GM21515 (cell line): ENCODE results near the gene ZNF778.

Experiments
- ATAC-seq: cut with Tn5 transposase; IDR thresholded peaks from one replicate; pipeline ENCODE4 v1.9.1; 2021; ENCODE audit not compliant: unreplicated experiment

Gene ZNF778

DNA sequence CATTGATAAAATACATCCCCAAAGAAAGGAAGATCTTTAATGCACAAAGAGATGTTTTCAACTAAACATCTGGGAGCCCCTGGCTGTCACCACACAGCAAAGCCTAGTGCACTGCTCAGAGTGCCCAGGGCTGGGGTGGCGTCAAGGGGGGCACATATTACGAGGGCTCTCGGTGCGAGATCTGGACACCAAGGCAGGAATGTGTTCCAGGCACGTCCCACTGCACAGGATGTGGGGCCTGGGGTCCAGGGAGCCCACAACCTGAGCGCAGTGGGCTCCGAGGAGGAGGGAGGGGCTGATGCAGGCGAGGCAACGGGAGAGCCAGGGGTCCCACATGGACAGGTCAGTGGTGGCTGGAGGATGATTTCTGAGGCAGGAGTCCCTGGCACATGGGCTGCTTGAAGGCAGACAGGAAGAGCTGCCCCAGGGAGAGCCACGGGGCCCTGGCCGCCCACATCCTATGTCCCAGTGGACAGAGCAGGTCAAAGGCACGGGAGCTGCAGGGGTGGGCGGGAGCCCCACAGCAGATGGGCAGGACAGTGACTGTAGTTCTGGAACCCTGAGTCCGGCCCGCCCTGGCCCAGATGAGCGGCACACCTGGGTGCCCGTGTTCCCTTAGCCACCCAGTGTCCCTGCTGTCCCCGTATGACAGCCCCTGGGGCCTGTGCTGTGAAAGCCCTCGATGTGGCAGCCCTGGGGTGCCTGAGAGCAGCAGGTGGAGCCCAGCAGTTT, 56.4 kb downstream of the ZNF778 start:
- no peak for ATAC-seq

DNA sequence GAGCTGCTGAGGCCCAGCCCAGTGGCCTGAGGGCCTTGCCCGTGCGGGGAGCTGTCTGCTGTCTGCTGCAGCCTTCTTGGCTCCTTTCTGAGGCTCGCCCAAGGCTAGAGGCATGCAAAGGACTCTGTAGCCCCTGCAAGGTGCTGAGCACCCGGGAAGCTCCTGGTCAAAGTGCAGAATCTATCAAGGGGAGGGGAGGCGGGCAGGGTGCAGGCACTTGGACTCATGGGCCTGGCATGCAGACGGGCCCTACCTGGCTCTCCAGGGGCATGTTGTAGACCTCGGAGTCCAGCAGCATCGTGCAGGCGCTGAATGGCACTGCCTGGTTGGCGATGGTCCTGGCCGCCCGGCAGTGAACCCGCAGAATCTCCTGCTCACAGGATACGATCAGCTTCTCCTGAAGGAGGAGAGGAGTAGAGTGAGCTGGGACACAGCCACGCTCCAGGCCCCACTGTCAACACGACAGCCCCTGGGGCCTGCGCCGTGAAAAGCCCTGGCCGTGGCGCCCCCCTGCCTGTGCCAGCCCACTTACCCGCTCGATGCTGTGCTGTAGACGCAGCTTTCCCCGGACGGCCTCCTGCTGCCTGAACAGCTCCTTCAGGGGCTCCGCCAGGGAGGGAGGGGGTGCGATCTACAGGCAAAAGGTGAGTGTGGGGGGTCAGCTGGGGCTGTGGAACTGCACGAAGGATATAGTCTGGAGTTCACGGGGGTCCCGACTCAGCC, 57.2 kb downstream of the ZNF778 start:
- ATAC-seq, result no peak

DNA sequence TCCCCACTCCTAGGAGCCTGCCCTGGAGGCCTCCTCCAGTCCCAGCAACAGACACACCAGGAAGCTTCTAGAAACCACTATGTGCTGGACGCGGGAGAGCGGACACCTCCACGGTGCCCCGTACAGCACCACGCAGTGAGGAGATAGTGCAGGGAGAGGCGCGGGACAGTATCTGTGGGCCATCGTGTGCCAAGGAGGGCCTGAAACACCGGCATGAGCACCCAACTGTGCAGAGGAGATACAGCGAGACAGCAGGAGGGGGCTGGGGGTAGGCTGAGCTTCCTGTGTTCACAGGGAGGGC, 57.7 kb downstream of the ZNF778 start:
- no peak for ATAC-seq

DNA sequence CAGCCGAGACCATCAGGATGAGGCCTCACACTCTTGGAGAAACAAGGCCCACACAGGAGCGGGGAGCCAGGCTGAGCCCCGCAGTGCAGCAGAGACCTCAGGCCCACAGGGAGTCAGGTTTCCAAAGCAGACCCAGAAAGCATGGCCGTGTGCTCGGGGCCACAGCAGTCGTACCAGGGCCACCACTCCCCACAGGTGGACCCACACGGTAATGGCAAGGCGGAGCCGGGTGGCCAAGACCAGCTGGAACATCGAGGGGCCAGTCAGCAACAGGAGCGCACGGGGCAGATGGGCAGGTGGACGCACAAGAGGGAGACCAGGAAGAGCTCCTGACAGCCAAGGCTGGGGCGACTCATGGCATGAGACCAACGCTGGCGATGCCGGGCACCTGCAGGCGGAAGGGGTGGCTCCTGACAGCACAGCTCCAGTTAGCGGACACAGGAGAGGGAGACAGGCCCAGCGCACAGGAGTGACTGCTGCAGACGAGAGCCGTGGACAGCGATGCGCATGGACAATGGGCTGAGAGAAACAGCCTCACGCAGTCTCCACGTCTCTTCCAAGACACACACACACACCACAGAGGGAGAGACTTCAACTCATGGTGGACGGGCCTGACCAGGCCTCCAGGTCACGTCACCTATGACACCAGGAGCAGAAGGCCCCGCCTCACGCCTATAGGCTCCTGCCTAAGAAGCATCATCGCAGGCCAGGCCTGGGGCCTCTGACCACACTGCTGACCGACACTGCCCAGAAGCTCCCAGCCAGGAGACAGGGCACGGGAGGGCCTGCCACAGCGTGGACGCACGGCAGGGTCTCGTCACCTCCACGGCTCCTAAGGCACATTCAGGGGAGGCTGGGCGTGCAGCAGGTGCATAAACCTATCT, 58.6 kb downstream of the ZNF778 start:
- ATAC-seq, result no peak

DNA sequence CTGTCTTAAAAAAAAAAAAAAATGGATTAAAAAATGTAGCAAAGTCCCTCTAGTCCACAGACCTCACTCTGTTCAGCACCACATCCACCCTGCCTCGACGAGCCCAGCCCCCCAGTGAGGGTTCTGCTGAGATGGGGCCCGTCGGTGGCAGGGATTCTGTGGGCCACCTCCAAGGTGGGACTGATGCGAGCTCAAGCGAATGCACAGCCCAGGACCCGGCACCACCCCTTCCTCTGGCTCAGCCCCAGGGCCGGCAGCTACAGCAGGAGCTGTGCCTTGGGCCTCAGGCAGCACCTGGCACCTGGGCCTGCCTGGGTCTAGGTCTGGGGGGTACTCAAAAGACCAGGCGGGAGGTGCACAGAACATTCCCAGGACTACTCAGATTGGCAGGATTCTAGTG, 59.5 kb downstream of the ZNF778 start:
- no peak for ATAC-seq

DNA sequence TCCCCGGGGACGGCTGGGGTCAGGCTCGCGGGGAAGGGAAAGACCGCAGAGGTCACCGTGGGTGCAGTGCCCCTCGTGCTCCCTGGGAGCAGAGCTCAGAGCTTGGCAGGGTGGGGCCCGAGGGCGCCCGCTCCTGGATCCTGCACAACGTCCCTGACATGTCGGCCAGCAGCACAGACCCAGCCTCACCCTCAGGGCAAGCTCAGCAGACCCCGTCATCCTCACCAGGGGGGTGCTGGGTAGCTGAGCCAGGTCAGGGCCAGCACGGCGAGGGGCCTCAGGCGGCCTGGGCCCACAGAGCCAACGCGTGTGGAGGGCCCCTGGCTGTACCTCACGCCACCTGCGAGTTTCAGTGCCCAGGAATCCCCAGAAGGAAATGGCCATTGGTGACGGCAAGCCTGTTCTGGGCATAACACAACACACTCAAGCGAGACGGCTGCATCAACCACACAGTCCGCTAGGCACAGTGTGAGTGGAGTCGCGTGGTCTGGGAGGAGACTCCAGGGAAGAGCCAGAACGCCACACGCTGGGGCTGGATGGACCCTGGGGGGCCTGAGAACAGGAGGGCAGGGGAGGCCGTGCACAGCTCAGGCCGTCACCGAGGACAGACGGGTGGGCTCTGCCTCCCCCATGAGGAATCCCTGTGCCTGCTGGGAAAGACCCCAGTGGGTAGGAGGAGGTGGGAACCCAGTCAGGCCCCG, 60.3 kb downstream of the ZNF778 start:
- ATAC-seq, result no peak

DNA sequence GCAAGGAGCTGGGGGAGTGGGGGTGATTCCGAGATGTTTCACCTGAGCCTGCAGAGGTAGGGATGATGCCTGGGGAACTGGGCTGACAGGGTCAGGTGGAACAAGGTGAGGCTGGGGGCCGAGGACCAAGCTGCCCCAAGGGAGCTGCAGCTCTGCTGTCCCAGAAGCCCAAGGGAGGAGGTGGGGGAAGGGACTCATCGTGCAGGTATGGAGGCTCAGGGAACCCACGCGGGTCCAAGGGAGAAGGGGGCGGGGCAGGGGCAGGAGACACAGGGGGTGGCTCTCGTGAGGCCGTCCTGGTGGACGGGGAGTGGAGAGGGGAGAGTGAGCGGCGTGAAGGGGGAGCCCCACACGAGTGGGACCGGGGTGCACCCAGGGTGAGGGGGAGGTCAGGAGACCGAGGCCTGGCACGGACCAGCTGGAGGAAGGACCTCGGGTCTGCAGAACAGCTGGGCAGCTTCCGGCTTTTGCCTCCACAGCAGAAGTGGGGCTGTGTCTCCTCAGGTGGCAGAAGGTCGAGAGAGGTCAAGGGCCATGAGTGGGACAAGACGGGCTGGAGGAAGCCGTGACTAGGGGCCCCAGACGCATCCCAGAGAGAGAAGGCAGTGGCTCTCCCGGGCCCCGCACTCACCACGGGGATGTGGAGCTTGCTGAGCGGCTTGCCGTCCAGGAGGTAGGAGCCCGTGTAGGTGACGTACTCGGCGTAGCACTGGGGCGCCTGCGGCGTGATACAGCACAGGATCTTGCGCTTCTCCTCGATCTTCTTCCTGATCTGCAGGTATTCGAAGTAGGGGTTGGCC, 61.1 kb downstream of the ZNF778 start:
- no peak for ATAC-seq

DNA sequence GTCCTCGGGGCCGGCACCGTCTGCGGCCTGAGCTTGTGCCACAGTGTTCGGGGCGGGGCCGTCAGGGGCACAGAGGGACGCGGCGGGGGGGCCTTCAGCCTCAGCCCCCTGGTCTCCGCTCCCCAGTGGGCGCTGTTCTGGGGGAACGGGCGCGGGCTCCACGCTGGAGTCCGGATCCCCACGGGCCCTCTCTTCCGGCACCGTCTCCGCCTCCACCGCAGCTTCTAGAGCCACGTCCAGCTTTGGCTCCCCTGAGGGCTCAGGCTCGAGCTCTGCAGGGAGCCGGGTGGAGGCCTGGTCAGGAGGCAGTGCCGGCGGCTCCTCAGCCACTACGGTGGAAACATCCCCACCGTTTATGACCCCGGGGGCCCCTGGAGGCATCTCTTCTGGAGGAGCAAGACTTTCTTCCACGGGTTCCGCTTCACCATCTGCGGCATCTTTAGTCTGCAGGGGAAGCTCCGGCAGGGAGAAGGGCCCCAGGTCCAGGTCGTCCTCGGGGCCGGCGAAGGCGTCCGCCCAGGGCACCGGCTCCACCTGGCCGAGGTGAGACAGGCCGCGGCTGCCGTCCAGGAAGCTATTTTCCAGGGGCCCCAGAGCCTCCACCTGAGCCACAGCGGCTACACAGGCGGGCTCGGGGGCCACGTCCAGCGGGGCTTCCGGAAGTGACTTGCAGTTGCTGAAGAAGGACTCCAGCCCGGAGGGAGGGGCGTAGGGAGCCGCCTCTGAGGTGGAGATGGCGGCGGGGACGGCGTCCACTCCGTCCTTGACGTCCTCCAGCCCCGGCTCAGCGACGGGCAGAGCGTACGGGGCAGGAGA, 62.4 kb downstream of the ZNF778 start:
- no peak for ATAC-seq

DNA sequence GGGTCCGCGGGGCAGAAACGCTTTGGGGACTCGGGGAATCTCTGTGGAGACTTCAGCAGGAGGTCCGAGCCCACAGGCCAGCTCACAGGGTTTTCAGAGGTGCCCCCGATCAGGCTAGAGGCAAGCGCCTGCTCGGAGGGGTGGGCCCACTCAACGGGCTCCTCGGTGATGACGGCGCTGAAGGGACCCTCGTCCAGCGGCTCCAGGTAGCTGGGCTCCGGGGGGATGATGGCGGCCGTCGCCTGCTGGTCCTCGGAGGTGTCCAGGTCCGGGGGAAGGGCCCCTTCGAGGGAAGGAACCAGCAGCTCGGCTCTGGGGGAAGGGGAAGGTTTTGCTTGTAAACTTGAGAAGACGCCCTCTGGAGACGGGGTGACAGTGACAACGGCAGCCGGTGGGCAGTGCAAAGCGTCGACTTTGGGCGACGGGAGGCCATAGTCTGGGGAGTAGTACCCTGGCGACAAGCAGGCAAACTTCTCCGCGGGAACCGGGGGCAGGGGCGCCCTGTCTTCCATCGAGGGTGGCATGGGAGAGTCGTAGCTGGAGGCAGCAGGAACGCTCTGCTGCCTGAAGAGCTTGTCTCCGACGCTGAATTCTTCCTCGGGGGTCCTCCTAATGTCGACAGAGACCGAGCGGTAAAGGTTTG, 63.2 kb downstream of the ZNF778 start:
- no peak for ATAC-seq

DNA sequence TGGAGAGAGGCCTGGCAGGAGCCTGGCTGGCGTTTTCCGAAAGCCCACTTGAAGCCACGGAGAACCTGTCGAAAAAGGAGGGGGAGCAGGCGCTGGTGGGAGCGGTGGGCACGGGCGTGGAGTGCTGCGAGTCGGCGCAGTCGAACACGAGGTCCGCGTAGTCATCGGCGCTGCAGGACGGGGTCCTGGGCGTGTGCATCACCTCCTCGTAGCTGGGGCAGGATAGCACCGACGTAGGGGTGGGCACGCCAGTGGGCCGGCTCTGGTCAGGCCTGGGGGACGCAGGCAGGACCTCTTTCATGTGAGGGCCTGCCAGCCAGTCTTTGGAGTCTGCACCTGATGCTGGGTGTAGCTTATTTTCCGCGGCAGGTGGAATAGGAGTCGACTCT, 63.7 kb downstream of the ZNF778 start:
- no peak for ATAC-seq

DNA sequence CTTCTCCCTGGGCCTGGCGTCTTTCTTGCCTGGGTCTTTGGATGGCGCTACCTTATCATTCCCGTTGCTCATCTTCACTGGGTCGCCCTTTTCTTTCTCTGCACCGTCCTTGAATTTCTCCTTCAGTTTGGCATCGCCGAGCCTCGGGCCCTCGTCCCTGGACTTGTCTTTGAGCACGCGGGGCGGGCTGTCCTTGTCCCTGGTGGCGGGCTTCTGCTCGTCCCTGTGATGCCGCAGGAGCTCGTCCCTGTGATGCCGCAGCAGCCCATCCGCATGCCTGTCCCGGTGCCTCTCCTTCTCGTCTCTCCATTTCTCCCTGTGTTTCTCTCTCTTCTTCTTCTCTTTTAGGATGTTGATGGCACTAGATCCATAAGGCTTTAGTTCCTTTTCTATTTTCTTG, 64.3 kb downstream of the ZNF778 start:
- ATAC-seq, result no peak

DNA sequence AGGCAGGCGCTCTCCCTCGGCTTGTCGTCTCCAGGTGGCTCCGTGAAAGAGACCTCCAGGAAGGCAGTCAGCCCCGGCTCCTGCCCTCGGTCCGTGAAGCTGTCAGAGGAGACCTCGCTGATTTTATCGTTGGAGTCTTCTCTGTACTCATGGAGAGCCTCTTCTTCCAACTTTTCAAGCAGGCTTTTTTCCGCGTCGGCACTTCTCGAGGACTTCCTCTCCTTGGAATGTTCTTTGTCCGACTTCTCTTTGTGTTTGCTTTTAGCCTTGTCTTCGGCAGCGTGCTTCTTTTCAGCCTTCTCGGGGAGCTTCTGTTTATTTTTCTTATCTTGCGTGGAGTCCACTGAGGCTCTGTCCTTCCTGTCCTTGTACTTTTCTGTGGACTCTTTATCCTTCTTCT, 65.0 kb downstream of the ZNF778 start:
- ATAC-seq, result no peak

DNA sequence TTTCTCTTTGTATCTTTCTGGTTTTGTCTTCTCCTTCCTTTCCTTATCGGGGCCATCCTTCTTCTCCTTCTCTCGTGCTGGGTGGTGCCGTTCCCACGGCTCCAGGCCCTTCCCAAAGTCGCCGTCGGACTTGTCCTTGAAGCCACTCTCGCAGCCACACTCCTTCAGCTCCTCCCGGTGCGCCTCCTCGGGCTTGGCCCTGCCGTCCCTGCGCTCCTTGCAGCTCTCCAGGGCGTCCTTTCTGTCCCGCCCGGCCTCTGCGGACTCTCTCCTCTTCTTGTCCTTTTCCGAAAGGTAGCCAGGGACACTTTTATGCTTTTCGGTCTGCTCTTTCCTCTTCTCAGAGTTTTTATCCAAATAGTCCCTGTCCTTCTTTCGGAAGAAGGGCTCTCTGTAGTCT, 65.9 kb downstream of the ZNF778 start:
- ATAC-seq, result no peak

DNA sequence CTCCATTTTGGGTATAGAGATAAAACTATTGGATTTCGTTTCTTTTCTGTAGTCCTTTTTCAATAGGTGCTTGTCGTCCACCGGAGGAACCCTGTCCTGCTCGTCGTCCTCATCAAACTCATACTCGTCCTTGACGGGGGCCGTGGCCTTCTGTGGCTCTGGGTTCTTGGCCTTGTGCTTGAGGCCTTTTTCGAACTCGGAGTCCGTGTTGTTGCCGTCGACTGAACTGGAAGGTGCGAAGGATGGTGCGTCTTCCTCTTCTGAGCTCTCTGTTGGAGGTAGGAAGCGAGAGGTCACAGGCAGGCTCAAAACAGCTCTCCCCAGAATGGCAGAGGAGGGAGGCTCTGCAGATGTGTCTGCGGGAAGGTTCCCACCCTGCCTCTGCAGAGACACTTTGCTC, 67.9 kb downstream of the ZNF778 start:
- no peak for ATAC-seq

DNA sequence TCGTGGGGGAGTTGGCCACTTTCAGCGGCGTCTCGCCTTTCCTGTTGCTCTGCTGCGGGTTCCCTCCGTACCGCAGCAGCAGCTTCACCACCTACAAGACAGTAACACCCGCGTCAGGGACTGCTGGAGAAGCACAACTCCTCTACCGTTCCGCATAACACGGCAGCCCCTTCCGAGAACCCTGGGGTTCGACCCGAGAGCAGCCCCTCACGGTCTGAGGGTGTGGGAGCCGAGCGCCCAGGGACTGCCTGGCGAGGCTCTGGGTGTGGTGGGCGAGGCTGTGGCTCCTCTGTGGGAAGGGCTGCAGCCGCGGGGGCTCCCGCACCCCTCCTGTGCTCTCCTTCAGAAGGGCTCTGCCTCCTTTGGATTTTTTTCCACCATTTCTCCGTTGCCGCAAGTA, 68.6 kb downstream of the ZNF778 start:
- ATAC-seq, result no peak
